Fibroblast of gingiva (primary cell): ENCODE measurements around the gene MRPL21.

Source experiments
- DNase-seq: peaks from one replicate; pipeline ENCODE4 v3.0.0-alpha.2; 2011; ENCODE audit warnings: low read depth

The MRPL21 gene

GRCh38 chr11:68935066-68935465 lies 31.4 kb upstream of the MRPL21 start:
- DNase-seq, result no peak

GRCh38 chr11:68934666-68935065 lies 31.0 kb upstream of the MRPL21 start:
- no peak for DNase-seq

- DNase-seq, result no peak
These were observed 30.7 kb upstream of the MRPL21 start for GRCh38 chr11:68934321-68934645.

- no peak for DNase-seq
These were observed 30.1 kb upstream of the MRPL21 start for GRCh38 chr11:68933605-68934320.

GRCh38 chr11:68932933-68933577 lies 29.4 kb upstream of the MRPL21 start:
- no peak for DNase-seq

GRCh38 chr11:68932358-68932757 lies 28.7 kb upstream of the MRPL21 start:
- no peak for DNase-seq

GRCh38 chr11:68931911-68932310 lies 28.3 kb upstream of the MRPL21 start:
- DNase-seq, result no peak

GRCh38 chr11:68930991-68931855 lies 27.6 kb upstream of the MRPL21 start:
- DNase-seq, result no peak

- DNase-seq, result no peak
These were observed 26.3 kb upstream of the MRPL21 start for GRCh38 chr11:68929706-68930570.

GRCh38 chr11:68929135-68929534 lies 25.5 kb upstream of the MRPL21 start:
- DNase-seq, result no peak

- no peak for DNase-seq
These were observed 24.7 kb upstream of the MRPL21 start for GRCh38 chr11:68928136-68928880.

GRCh38 chr11:68927280-68928135 lies 23.9 kb upstream of the MRPL21 start:
- no peak for DNase-seq

GRCh38 chr11:68925611-68926010 lies 22.0 kb upstream of the MRPL21 start:
- DNase-seq, result no peak

- no peak for DNase-seq
These were observed 20.7 kb upstream of the MRPL21 start for GRCh38 chr11:68924073-68924925.

GRCh38 chr11:68923614-68924013 lies 20.0 kb upstream of the MRPL21 start:
- peak; percentile 24 for DNase-seq

GRCh38 chr11:68916439-68916838 lies 12.8 kb upstream of the MRPL21 start:
- DNase-seq, result no peak

GRCh38 chr11:68914761-68915160 lies 11.1 kb upstream of the MRPL21 start:
- DNase-seq, result no peak

- no peak for DNase-seq
These were observed 9.6 kb upstream of the MRPL21 start for GRCh38 chr11:68913188-68913587.

- peak; percentile 41 for DNase-seq
These were observed 8.6 kb upstream of the MRPL21 start for GRCh38 chr11:68912254-68912653.
